Transverse colon (tissue), 4 donors: ENCODE measurements around the gene CTSC.

Experiments
- CTCF ChIP-seq, 5 experiments: fragments of 200-600 bp in 3 of 5; fragments of 450-650 bp in 2 of 5; sonication (generic) in 3 of 5; IDR thresholded peaks; 1 replicate in 2 of 5; 2 replicates in 3 of 5; pipeline ENCODE4 v1.5.1; 2016 to 2017; ENCODE audit warnings: antibody characterized with exemption in 5 of 5, inconsistent platforms in 3 of 5, mild to moderate bottlenecking in 2 of 5, moderate library complexity in 1 of 5
- EP300 ChIP-seq: sonication (generic); formaldehyde crosslinking; IDR thresholded peaks from one replicate; pipeline ENCODE4 v1.6.1; 2017; ENCODE audit warnings: antibody characterized with exemption, low read depth
- POLR2A ChIP-seq: fragments of 450-650 bp; IDR thresholded peaks from one replicate; pipeline ENCODE4 v1.6.1; 2016; ENCODE audit warnings: antibody characterized with exemption, mild to moderate bottlenecking, moderate library complexity
- POLR2AphosphoS5 ChIP-seq, 3 donors: sonication (generic); formaldehyde crosslinking; IDR thresholded peaks; one replicate each; pipeline ENCODE4 v1.6.1; 2016; ENCODE audit warnings: antibody characterized with exemption in 3 of 3

- TF ChIP-seq CTCF (IDR thresholded peaks at IDR 0.05) (no peak), POLR2A (no peak), EP300 (no peak), POLR2AphosphoS5 (IDR thresholded peaks at IDR 0.05) (no peak)
Observed at GRCh38 chr11:88293931-88294330, 43.6 kb downstream of the CTSC start.
